G401 (cell line): ENCODE data around the gene C11orf71. TPM values are rescaled to one million over a fixed set of nuclear protein-coding genes. Genes with fewer than 3 reads are reported as not detected.

Experiments
- DNase-seq: peaks from one replicate; pipeline ENCODE4 v3.0.0-alpha.2; 2015; ENCODE audit warnings: low spot score
- in situ Hi-C: cut with HindIII; loops from 2 replicates; pipeline ENCODE4 v1.10.0; 2016; ENCODE audit warnings: low sequenced_read_pairs, mixed read lengths
- total RNA-seq: library from RNA; depleted of rRNA; stranded (reverse); fragments of >200 nt; shearing (Covaris generic); gene quantifications from 2 replicates; pipeline ENCODE4 v1.2.3, GENCODE V29; 2014; rRNA removed

C11orf71 gene
- total RNA-seq, 1 experiment from 2014 or later: 4.2 TPM

GRCh38 chr11:114366331-114367243 lies 33.7 kb downstream of the C11orf71 start:
- in situ Hi-C loops: no loop called here

GRCh38 chr11:114362958-114363357 lies 37.4 kb downstream of the C11orf71 start:
- DNase-seq: no peak
- in situ Hi-C loops: no loop called here

More at GRCh38 chr11:114366331-114367243, 33.7 kb downstream of the C11orf71 start:
- no peak for DNase-seq

- no peak for DNase-seq
- in situ Hi-C loops: no loop called here
These were observed 38.0 kb downstream of the C11orf71 start for GRCh38 chr11:114362326-114362725.

- in situ Hi-C loops: no loop called here
- no peak for DNase-seq
These were observed 41.0 kb downstream of the C11orf71 start for GRCh38 chr11:114359342-114359741.

- DNase-seq: peak; percentile 95
- in situ Hi-C loops: no loop called here
These were observed 41.6 kb downstream of the C11orf71 start for GRCh38 chr11:114358716-114359115.

GRCh38 chr11:114354076-114354475 lies 46.2 kb downstream of the C11orf71 start:
- in situ Hi-C loops: no loop called here
- no peak for DNase-seq

GRCh38 chr11:114353443-114353842 lies 46.9 kb downstream of the C11orf71 start:
- DNase-seq: no peak
- in situ Hi-C loops: no loop called here

- in situ Hi-C loops: no loop called here
- DNase-seq: no peak
These were observed 50.3 kb downstream of the C11orf71 start for GRCh38 chr11:114350022-114350421.

Other genes starting within 250 kb of the C11orf71 start
- not detected in 2 replicates for gene NNMT, start 104.1 kb downstream of the C11orf71 start, total RNA-seq
- 26.1 and 32.9 TPM in 2 replicates for gene RBM7, start 155 bp upstream of the C11orf71 start, total RNA-seq
- gene REXO2, start 39.0 kb upstream of the C11orf71 start, total RNA-seq: 82.0 and 90.8 TPM in 2 replicates
- gene NXPE1, start 159.4 kb upstream of the C11orf71 start, total RNA-seq: not detected in 2 replicates
- gene NXPE4, start 195.3 kb upstream of the C11orf71 start, total RNA-seq: not detected in 2 replicates